HG03135 (cell line): ENCODE measurements around the gene MYLK.
"Not testable (repeated sequence)": the region's sequence is repeated elsewhere in the genome, so short reads cannot be mapped to it uniquely, and the experiment has no call there.

Experiments used
- ATAC-seq: cut with Tn5 transposase; IDR thresholded peaks from one replicate; pipeline ENCODE4 v1.9.1; 2021; ENCODE audit warnings: mild to moderate bottlenecking, moderate library complexity; ENCODE audit not compliant: unreplicated experiment

The MYLK gene

GRCh38 chr3:123728991-123729390 is 155.1 kb downstream of the MYLK start:
- no peak for ATAC-seq

- ATAC-seq, result no peak
Observed at GRCh38 chr3:123728014-123728413, 156.1 kb downstream of the MYLK start.

DNA sequence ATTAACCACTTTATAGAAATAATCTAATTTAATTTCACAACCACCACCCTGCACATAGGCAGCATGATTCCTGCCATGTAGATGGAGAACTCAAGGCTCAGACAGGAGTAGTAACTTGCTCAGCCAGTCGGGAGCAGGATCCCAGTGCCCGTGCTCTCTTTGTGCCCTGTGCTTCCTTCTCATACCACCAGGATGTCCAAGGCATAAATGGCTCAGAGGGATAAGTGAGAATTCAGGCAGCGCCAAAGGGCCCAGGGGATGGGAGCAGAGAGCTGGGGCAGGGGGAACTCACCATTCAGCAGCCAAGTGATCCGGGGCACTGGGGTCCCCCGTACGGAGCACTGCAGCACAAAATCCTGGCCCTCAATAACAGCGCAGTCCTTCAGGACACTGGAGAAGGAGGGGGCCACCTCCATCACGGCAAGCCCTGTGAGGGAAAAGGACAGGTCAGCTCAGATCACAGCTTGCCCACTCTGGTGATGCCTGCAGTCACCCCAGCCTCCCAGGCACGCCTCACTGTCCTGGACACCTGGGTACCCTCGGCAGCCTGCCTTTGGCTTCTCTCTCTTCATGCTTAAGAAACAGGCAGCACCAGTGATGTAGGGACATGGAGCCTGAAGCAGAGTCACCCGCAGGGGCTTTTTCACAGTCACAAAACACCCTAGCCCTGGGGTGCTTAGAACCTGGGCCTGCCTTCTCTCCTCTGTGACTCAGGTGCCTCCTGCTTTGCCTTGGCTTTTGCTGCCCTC is 158.3 kb downstream of the MYLK start:
- no peak for ATAC-seq

GRCh38 chr3:123724306-123724705 is 159.8 kb downstream of the MYLK start:
- no peak for ATAC-seq

DNA sequence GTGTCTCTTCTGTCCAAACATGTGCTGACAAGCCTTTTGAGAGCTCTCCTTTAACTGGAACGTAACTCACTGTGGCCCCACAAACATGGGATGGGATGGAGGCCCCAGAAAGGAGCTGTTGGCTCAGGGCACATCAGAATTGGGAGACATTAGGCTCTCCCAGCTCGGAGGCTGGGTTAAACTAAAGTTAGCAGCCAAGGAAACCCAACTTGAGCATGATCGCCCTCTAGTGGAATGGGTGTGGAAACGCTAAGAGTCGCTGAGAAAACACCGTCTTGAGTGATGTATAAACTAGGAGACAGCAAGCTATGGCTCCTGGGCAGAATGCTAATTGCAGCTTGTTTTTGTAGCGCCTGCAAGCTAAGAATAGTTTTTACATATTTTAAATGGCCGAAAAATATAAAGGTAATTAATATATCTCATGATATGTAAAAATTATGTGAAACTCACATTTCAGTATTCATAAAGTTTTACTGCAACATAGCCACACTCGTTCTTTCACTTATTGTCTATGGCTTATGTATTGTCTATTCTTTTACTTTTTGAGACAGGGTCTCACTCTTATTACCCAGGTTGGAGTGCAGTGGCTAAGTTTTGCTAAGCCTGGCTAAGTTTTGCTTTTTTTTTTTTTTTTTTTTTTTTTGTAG is 160.5 kb downstream of the MYLK start:
- ATAC-seq, result no peak

- ATAC-seq, result no peak
Observed at GRCh38 chr3:123723070-123723469, 161.1 kb downstream of the MYLK start.

DNA sequence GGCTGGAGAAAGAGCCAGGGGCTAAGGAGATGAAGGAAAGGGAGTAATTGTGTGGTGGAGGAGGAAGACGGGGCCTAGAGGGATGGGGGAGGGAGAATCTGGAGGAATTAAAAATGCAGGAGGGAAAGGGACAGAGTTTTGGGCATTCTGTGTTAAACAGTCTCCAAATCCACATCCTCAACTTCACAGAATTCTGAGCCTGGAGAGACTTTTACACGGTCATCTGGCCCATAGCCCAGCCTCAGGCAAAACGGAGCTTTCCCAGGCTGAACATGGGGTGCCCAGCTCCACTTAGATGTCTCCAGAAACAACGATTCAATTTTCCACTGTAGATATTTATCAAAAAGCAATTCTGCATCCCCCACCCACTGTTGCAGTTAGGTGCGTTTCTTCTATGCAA is 161.7 kb downstream of the MYLK start:
- ATAC-seq, result no peak

GRCh38 chr3:123722021-123722420 is 162.1 kb downstream of the MYLK start:
- no peak for ATAC-seq

DNA sequence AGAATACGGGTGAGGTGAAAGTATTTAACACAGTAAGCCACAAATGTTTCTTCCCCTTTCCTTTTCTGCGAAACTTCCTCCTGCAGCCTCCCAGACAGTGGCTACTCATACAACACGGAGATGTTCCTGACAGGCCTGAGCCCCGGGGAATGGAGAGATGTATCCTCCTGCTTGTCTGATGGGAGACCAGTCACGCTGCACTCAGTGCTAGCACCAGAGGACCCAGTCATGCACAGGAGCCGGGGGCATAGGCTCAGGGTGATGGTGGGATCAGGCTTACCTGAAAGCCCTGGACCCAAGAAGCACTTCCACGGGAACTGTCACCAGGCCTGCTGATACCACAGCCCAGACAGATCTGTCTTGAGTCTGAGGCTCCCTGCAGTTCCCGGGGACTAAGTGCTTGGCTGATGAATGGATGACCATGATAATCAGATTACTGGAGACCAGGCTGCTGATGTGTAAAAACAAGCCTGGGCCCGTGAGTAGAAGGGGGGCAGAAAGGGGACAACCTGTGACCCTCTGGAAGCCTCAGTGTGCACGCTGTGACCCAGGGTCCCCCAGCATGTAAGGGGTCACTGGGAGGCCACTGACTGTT is 162.9 kb downstream of the MYLK start:
- ATAC-seq, result not testable (repeated sequence)

GRCh38 chr3:123720638-123721037 is 163.5 kb downstream of the MYLK start:
- ATAC-seq, result no peak

DNA sequence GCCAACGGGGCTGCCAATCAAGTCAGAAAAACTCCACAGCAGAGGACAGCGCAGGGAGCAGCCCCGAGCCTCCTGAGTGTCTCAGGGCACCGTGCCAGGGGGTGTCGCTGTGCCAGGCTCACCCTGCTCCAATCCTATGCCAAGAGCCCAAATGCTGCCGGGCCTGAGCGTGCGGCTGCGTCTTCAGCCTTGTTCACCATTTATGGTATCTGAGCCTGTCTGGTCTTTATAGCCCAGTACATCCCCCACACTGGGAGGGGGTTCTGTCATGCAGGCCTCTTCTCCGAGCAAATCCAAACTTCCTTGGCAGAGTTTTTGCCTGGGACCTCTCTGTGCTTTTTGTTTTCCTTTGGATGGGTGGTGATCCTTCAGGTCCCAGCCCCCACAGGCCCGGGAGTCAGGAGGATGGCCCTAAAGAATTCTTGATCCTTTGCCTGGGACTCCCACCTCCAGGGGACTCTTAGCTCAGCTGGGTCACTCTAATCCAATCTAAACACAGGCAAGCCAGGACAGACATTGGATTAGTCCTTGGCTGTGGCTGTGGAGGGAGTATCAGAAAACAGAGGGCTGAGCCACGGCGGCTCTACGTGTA is 164.2 kb downstream of the MYLK start:
- no peak for ATAC-seq

DNA sequence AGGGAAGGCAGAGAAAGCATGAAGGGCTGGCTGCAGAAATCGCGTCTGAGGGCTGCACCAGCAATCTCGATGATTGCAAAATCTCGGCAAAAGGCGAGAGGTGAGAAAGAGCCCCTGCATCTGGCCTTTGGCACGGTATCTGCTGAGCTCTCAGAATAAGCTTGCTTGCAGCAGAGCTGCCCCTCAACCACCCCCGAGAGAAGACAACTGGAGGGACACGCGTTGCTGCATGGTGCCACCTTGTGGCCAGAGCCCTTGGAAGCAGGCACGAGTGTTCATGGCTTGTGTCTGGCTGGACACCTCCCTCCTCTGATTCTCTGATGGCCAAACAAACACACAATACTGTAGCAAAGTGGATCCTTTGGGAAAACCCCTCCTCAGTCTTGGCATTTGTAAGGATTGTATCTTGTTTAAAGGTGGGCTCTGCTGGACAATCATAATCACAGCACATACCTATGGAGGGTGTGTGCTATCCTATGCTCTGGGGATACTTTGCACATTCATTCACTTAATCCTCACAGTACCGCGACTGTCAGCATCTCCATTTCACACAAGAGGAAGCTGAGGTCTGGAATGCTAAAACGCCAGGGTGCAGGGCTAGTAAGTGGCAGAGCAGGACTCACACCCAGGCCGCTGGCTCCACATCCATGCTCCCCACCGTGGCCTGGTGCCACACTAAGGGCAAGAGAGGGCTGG is 164.9 kb downstream of the MYLK start:
- not testable (repeated sequence) for ATAC-seq

- no peak for ATAC-seq
Observed at GRCh38 chr3:123718108-123718507, 166.0 kb downstream of the MYLK start.

- ATAC-seq, result not testable (repeated sequence)
Observed at GRCh38 chr3:123717451-123717850, 166.7 kb downstream of the MYLK start.

DNA sequence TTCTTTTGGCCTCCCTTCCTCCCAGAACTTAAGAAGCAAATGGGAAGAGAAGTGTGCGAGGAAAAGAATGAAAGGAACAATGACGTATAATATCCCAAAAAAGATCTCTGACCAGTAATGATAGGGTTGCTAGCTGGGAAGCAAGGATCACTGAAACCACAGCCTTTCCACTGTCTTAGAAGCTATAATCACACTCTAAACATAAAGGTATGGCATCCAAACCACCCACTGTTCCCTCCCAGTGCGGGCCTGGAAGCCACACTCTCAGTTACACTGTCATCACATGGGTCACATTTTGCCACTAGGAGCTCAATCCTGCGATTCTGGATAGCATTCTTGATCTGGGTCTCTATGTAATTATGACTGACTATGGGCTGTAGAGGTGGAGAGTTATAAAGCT is 167.7 kb downstream of the MYLK start:
- ATAC-seq, result no peak

DNA sequence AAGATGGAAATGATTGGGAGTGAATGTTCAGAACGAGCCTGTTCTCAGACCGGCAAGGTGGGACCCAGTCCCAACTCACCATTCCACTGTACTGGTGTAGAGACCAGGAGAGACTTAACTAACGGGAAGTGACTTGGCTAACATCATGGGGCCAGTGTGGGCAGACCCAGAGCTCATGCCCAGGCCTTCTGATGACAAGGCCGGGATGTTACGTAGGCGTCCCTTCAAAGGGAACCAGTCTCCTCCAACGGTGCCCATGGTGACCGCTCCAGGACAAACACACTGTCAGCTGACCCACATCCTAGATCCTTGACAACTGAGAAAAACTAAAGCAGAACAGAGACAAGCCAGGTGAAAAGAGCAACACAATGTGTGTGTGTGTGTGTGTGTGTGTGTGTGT is 170.9 kb downstream of the MYLK start:
- ATAC-seq, result no peak

- ATAC-seq, result no peak
Observed at GRCh38 chr3:123712077-123712860, 171.9 kb downstream of the MYLK start.

GRCh38 chr3:123711356-123711755 is 172.8 kb downstream of the MYLK start:
- ATAC-seq, result no peak

DNA sequence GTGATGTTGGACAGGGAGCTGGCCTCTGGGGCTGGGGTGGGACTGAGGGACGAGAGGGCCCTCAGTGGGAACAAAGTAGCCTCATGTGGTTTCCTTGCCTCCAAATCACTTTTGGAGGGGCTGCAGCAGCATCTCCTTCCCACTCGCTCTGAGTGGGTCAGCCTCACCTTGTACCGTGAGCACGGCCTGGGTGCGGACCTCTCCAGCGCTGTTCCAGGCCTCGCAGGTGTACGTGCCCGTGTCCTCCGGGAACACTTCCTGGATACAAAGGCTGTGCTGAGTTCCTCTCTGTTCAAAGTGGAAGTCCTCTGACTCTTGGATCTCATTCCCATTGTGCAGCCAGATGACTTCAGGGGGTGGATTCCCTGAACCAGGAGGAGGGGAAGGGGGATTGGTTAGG is 175.6 kb downstream of the MYLK start:
- ATAC-seq, result no peak

DNA sequence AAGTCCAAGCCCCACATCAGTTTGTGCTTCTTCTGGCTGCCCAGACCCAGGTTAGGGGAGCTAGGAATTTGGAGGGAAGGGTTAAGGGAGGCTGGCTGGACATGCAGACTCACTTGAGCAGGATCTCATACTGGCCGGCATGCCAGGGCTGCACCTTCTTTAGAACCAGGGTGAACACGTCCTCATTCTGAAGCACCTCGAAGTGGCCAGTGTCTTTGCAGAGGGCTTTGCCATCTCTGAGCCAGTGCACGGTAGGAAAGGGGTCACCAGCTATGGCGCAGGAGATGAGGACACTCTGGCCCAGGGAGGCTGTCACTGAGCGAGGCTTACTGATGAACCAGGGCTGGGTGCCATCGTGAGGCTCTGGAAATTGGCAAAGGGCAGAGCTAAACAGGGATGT is 176.5 kb downstream of the MYLK start:
- not testable (repeated sequence) for ATAC-seq
